Stomach (tissue), 4 donors: ENCODE results near the gene CLEC4G.
A peak's percentile ranks its signal among the peaks of the same experiment; 100 is the strongest.

ENCODE experiments used
- CTCF ChIP-seq, 7 experiments: fragments of 450-650 bp in 4 of 7; fragments of 200-600 bp in 3 of 7; sonication (generic) in 3 of 7; IDR thresholded peaks; one replicate each; pipeline ENCODE4 v1.5.1; 2016 to 2019; ENCODE audit warnings: antibody characterized with exemption in 7 of 7, control low read depth in 2 of 7, mild to moderate bottlenecking in 1 of 7
- POLR2A ChIP-seq, 4 donors: fragments of 450-650 bp; IDR thresholded peaks; one replicate each; pipeline ENCODE4 v1.6.1; 2016; ENCODE audit warnings: antibody characterized with exemption in 4 of 4, control low read depth in 2 of 4, mild to moderate bottlenecking in 1 of 4, moderate library complexity in 1 of 4

- peak in 4 of 7 experiments; percentile 24 to 99 (median 97) for TF ChIP-seq CTCF (IDR thresholded peaks at IDR 0.05)
- no peak for TF ChIP-seq POLR2A (IDR thresholded peaks at IDR 0.05)
Measured at GRCh38 chr19:7680606-7681339, 51.1 kb downstream of the CLEC4G start, which contains the start of gene TRAPPC5.
